GM12875 (cell line): ENCODE measurements around the gene SOWAHC.
A peak's percentile ranks its signal among the peaks of the same experiment; 100 is the strongest.
"Not testable (repeated sequence)": the region's sequence is repeated elsewhere in the genome, so short reads cannot be mapped to it uniquely, and the experiment has no call there.

Experiments
- H3K4me3 ChIP-seq: one replicate; pipeline ENCODE4 v1.5.1; 2011; ENCODE audit warnings: low read depth, low read length, control low read depth
- TF ChIP-seq, protein P1 (sequence below): IDR thresholded peaks from 2 replicates; pipeline ENCODE4 v1.5.1; 2011; ENCODE audit warnings: low read depth, mild to moderate bottlenecking, control low read depth, inconsistent platforms, low read length, moderate library complexity, borderline replicate concordance; ENCODE audit not compliant: insufficient read depth

Gene SOWAHC

GRCh38 chr2:109613922-109614714, at the start of gene SOWAHC, which contains the start of gene SEPTIN10:
SOWAHC (plus strand) TSS chr2:109614364; CDS start chr2:109614490, 126 bp downstream.
SEPTIN10 (minus strand) TSS chr2:109613966; CDS start chr2:109613827, 139 bp downstream.
- peak within 1 kb of the TSS; percentile 50 for H3K4me3 ChIP-seq
- TF ChIP-seq, protein P1, sequence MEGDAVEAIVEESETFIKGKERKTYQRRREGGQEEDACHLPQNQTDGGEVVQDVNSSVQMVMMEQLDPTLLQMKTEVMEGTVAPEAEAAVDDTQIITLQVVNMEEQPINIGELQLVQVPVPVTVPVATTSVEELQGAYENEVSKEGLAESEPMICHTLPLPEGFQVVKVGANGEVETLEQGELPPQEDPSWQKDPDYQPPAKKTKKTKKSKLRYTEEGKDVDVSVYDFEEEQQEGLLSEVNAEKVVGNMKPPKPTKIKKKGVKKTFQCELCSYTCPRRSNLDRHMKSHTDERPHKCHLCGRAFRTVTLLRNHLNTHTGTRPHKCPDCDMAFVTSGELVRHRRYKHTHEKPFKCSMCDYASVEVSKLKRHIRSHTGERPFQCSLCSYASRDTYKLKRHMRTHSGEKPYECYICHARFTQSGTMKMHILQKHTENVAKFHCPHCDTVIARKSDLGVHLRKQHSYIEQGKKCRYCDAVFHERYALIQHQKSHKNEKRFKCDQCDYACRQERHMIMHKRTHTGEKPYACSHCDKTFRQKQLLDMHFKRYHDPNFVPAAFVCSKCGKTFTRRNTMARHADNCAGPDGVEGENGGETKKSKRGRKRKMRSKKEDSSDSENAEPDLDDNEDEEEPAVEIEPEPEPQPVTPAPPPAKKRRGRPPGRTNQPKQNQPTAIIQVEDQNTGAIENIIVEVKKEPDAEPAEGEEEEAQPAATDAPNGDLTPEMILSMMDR = no peak

- H3K4me3 ChIP-seq = no peak overlapping the region
- TF ChIP-seq, protein P1 = no peak
These were observed 38.8 kb upstream of the SOWAHC start for GRCh38 chr2:109575373-109575772.

DNA sequence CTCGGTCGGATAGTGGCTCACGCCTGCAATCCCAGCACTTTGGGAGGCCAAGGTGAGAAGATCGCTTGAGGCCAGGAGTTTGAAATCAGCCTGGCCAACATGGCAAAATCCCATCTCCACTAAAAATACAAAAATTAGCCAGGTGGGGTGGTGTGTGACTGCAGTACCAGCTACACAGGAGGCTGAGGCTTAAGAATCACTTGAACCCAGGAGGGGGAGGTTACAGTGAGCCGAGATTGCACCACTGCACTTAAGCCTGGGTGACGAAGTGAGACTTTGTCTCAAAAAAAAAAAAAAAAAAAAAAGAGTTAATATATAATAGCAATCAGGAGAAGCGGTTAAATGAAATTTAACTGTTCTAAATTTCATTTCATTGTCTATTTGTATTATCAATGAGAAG, 36.5 kb upstream of the SOWAHC start:
- not testable (repeated sequence) for H3K4me3 ChIP-seq

DNA sequence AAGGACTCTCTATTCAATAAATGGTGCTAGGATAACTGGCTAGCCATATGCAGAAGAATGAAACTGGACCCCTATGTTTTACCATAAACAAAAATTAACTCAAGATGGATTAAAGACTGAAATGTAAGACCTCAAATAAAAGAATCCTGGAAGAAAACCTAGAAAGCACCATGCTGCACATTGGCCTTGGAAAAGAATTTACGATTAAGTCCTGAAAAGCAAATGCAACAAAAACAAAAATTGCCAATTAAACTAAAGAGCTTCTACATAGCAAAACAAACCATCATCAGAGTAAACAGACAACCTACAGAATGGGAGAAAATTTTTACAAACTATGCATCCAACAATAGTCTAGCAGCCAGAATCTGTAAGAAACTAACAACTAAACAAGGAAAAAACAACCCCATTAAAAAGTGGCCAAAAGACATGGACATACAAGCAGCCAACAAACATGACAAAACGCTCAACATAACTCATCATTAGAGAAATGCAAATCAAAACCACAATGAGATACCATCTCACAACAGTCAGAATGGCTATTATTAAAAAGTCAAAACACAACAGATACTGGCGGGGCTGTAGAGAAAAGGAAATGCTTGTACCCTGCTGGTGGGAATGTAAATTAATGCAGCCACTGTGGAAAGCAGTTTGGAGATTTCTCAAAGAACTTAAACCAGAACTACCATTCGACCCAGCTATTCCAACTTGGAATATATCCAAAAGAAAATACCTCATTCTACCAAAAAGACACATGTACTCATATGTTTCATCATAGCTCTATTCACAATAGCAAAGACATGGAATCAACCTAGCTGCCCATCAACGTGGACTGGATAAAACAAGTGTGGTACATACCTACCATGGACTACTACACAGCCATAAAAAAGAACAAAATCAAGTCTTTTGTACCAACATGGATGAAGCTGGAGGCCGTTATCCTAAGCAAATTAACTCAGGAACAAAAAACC, 31.0 kb upstream of the SOWAHC start:
- no peak overlapping the region for H3K4me3 ChIP-seq
- TF ChIP-seq, protein P1 = peak; percentile 11; the same call in 1 of the 2 replicates

DNA sequence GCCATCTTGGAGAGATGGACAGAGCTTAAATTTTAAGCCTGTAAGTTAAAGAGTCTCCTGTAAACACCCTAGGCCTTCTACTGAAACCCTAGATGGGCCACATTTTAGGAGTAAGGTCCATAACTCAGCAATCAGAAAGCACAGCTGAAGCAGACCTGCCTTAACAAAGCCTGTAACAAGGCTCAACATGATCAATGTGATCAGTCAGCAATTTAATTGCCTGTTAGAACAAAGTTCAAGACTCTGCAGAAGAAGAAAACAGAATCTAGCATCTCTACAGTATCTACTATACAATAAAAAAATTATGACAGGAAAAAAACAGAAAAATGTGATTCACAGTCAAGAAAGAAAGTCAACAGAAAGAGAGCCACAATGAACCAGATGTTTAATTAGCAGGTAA, 27.5 kb upstream of the SOWAHC start:
- no peak overlapping the region for H3K4me3 ChIP-seq
- TF ChIP-seq, protein P1 = no peak

DNA sequence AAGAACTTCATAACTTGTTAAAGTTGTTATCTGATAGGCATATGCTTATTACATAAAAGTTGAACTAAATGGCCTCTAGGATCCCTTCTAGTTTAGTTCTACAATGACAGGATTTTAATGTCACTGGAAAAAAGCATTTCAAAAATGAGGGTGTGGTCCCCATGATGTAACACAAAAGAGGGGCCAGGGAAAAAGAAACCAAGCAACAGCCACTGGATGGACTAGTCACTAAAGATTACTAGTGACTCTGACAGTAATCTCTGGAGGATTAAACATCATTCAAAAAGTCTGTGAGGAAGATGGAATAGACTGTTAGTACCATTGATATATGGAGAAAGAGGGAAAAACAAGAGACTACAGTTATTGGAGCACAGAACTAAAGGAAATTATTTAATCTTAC, 23.0 kb upstream of the SOWAHC start:
- H3K4me3 ChIP-seq = no peak overlapping the region
- TF ChIP-seq, protein P1 = no peak

DNA sequence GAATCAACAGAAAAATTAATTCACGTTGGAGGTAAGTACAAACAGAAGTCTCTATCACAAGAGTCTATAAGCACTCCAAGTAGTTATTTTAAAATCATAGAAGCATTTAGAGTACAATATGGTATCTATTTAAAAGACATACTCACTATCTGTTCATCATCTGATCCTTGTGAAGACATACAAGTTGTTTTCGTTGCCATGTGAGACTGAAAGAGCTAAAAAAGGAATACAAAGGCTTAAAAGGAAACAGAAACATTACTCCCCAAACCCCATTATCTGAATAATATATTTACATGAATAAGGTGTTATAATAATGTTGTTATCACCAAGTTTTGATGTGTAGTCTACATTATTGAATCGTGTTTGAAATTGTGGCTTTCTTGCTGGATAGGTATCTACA, 21.3 kb upstream of the SOWAHC start:
- TF ChIP-seq, protein P1 = no peak
- H3K4me3 ChIP-seq = no peak overlapping the region
